Measurements from ENCODE around the gene CYP2S1. TPM values are rescaled to one million over a fixed set of nuclear protein-coding genes. Genes with fewer than 3 reads are reported as not detected.

Gene CYP2S1
- total and polyA plus RNA-seq, 9 of the 15 experiments (the other 6 are each of a cell fraction or from before 2014, with no cell fraction given), result 0.07 to 1.9 (median 0.41) TPM

DNA sequence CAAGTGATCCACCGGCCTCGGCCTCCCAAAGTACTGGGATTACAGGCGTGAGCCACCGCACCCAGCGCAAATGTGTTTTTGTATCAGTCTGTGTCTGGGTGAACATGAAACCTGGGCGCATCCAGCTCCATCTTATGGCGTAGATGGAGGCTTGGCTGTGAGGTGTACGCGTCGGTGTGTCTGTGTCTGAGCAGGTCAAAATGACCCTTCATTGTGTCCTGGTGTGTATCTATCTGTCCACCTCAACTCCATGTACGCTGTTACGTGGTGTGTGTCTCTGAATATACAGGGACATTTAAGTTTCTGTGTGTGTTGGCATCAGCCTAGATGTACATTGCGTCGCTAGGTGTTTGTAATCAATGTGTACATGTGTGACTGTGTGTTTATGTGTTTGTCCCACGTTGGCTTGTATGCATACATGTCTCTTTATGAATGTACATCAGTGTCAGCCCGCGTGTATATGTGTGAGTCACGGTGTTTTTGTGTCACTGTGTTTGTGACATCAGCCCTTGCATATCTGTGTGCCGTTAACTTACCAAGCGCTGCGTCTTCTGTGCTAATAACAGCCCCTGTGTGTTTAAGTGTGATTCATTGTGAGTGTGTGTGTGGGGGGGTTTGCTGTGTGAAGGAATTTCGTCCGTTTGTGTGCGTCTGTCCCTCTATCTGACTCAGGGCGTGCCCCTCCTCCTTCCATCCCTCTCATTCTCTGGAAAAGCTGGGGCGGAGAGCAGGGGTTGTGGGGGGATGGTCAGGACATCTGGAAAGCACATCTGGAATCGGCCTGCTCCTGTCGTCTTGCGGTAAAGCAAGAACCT is 32.4 kb downstream of the CYP2S1 start (continued):
- TF ChIP-seq NFE2L1 (tag; IDR thresholded peaks at IDR 0.05; ENCODE audit: borderline replicate concordance, low read depth) (no peak), NR1H2 (CRISPR knock-in tag; IDR thresholded peaks at IDR 0.05) (no peak), GATAD2A (IDR thresholded peaks at IDR 0.05) (no peak), BRD9 (IDR thresholded peaks at IDR 0.05; ENCODE audit: low read depth, partially characterized antibody) (peak; percentile 77), ZNF184 (CRISPR knock-in tag; IDR thresholded peaks at IDR 0.05) (no peak), ELF4 (CRISPR knock-in tag; IDR thresholded peaks at IDR 0.05) (no peak), CHCHD3 (CRISPR knock-in tag; IDR thresholded peaks at IDR 0.05) (no peak), FOXP1 (CRISPR knock-in tag; IDR thresholded peaks at IDR 0.05) (peak; percentile 65; the same call in 1 of the 2 replicates), HSF4 (CRISPR knock-in tag; IDR thresholded peaks at IDR 0.05; ENCODE audit: borderline replicate concordance) (no peak), POLR2G (IDR thresholded peaks at IDR 0.05; ENCODE audit: low read depth, low read length) (no peak), ARNT (IDR thresholded peaks at IDR 0.05) (peak in 1 of 2 experiments; percentile 80; a peak in 2 of 4 replicates), FOS (IDR thresholded peaks at IDR 0.05; ENCODE audit: extremely low read depth, insufficient read length) (peak; percentile 31), SIN3A (IDR thresholded peaks at IDR 0.05; ENCODE audit: borderline replicate concordance in 2 of 2, control insufficient read depth in 1 of 2, low read depth in 2 of 2, low read length in 2 of 2) (no peak)
- TF ChIP-seq, protein P1, sequence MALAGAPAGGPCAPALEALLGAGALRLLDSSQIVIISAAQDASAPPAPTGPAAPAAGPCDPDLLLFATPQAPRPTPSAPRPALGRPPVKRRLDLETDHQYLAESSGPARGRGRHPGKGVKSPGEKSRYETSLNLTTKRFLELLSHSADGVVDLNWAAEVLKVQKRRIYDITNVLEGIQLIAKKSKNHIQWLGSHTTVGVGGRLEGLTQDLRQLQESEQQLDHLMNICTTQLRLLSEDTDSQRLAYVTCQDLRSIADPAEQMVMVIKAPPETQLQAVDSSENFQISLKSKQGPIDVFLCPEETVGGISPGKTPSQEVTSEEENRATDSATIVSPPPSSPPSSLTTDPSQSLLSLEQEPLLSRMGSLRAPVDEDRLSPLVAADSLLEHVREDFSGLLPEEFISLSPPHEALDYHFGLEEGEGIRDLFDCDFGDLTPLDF (CRISPR knock-in tag; IDR thresholded peaks at IDR 0.05), result no peak
- TF ChIP-seq, protein P2, sequence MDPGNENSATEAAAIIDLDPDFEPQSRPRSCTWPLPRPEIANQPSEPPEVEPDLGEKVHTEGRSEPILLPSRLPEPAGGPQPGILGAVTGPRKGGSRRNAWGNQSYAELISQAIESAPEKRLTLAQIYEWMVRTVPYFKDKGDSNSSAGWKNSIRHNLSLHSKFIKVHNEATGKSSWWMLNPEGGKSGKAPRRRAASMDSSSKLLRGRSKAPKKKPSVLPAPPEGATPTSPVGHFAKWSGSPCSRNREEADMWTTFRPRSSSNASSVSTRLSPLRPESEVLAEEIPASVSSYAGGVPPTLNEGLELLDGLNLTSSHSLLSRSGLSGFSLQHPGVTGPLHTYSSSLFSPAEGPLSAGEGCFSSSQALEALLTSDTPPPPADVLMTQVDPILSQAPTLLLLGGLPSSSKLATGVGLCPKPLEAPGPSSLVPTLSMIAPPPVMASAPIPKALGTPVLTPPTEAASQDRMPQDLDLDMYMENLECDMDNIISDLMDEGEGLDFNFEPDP (CRISPR knock-in tag; IDR thresholded peaks at IDR 0.05), result no peak
- TF ChIP-seq, protein P3, sequence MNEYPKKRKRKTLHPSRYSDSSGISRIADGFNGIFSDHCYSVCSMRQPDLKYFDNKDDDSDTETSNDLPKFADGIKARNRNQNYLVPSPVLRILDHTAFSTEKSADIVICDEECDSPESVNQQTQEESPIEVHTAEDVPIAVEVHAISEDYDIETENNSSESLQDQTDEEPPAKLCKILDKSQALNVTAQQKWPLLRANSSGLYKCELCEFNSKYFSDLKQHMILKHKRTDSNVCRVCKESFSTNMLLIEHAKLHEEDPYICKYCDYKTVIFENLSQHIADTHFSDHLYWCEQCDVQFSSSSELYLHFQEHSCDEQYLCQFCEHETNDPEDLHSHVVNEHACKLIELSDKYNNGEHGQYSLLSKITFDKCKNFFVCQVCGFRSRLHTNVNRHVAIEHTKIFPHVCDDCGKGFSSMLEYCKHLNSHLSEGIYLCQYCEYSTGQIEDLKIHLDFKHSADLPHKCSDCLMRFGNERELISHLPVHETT (CRISPR knock-in tag; conservative IDR thresholded peaks at IDR 0.05 in 1 of 2, IDR thresholded peaks at IDR 0.05 in 1 of 2), result no peak
- TF ChIP-seq, protein P4, sequence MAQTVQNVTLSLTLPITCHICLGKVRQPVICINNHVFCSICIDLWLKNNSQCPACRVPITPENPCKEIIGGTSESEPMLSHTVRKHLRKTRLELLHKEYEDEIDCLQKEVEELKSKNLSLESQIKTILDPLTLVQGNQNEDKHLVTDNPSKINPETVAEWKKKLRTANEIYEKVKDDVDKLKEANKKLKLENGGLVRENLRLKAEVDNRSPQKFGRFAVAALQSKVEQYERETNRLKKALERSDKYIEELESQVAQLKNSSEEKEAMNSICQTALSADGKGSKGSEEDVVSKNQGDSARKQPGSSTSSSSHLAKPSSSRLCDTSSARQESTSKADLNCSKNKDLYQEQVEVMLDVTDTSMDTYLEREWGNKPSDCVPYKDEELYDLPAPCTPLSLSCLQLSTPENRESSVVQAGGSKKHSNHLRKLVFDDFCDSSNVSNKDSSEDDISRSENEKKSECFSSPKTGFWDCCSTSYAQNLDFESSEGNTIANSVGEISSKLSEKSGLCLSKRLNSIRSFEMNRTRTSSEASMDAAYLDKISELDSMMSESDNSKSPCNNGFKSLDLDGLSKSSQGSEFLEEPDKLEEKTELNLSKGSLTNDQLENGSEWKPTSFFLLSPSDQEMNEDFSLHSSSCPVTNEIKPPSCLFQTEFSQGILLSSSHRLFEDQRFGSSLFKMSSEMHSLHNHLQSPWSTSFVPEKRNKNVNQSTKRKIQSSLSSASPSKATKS (CRISPR knock-in tag; IDR thresholded peaks at IDR 0.05), result no peak
- TF ChIP-seq, protein P5, sequence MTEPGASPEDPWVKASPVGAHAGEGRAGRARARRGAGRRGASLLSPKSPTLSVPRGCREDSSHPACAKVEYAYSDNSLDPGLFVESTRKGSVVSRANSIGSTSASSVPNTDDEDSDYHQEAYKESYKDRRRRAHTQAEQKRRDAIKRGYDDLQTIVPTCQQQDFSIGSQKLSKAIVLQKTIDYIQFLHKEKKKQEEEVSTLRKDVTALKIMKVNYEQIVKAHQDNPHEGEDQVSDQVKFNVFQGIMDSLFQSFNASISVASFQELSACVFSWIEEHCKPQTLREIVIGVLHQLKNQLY (CRISPR knock-in tag; conservative IDR thresholded peaks at IDR 0.05), result no peak
